ENCODE measurements around the gene ATP8B4.

ATP8B4 gene

DNA sequence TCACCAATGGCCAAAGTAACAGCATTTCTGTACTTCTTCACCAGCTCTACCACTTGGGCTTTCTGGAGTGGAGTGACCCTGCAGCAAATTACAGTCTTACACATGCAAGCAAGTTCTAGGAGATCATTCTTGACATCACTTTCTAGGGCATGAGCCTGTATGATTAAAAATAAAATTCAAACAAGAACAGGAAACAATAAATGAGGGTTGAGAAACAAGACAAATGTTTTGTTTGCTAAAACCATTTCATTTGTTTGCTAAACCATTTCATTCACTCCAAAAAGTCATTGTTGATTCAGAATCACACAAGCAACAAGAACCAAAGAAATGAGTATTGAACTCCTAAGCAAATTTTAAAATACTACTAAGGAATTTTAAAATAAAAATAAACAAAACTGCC, 220.9 kb downstream of the ATP8B4 start:
- no peak for DNase-seq (ENCODE audit: low read depth in 3 of 3)

DNA sequence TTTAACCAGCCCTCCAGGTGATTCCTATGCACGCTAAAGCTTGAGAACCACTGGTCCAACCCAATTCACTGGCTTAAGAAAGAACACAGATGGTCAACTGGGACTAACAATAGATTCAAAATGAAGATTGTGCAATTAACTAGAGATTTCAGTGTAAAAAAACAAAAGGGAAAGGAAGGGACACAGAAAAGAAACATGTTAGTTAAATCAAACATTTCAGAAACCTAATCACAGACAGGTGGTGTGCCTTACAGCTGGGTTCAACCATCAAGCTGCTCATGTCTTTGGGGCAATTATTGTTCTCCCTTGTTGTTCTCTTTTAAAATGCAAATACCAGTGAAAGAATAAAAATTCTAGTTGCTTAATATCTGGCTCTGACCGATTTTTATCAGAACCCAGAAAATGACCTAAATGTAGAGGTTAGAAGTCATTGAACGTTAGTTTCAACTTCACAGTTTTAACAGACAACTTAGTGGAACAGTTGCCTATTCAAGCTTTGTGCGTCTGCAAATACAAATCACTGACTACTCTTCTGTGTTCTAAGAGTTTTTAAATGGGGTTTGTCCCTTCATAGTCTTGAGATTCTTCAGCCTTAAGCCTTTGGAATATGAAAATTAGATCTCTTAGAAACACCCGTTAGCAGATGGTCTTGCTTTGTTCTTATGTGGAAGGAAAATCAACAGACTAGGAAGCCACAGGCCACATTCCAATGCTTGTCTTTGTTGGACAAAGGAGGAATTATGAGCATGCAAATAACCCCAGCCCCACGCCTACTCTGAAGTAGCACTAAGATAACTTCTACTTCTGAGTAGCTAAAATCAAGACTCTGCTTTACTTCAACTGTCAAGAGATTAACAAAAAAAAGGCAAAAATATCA, 223.4 kb downstream of the ATP8B4 start:
- DNase-seq (ENCODE audit: low read depth in 3 of 3) = no peak

DNA sequence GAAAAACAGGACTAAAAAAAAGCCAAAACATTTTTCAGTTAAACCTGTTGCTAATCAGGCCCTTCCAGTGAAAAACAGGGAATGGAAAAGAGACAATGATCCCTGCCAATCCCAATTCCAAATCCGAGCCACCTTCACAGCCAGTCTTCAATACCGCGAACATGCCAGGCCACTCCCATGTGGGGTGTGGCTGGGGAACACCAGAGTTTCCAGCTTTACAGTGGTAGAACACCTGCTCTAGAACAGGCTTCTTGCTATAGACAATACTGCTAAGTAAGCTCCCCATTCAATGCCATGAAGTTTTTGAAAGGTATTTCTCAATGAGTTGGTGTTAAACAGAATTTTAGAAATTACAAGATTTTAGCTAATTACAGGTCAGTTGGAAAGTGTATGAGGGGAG, 228.3 kb downstream of the ATP8B4 start:
- DNase-seq (ENCODE audit: low read depth in 3 of 3) = no peak

DNA sequence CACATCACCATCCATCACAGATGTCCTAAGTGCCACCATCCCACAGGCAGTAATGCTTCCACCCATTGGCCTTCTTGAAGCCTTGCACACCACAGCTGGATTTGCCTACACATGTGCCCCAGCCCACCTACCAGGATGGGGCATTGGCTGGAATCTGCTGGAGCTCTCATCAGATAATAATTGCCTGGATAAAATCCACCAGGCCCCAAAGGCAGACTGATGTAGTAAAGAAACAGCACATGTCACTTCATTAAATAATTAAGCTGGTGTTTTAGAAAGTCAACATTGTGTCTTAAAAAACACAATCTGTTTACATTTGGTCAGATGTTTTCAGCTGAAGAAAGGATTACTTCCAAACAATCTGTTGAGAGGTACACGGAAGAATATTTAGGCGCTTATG, 229.5 kb downstream of the ATP8B4 start:
- DNase-seq (ENCODE audit: low read depth in 3 of 3) = no peak

DNA sequence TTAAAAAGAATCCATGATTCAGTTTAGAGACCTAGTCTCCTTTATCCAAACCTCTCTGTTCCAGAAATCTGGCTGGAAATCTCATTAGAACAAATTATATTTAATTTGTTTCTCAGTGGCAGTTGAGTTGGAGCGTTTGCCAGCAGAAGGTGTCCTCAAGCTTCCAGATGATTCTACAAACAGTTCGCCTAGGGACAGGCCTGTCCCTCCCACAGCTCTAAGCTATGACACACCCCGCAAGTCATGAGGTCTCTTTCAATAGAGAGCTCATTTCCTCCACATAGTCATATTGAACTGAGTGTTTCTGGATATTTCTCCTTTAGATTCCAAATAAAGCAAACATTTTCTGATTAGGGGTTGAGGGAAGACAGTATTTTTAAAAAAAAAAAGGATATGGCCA, 230.3 kb downstream of the ATP8B4 start:
- DNase-seq (ENCODE audit: low read depth in 3 of 3) = no peak

DNA sequence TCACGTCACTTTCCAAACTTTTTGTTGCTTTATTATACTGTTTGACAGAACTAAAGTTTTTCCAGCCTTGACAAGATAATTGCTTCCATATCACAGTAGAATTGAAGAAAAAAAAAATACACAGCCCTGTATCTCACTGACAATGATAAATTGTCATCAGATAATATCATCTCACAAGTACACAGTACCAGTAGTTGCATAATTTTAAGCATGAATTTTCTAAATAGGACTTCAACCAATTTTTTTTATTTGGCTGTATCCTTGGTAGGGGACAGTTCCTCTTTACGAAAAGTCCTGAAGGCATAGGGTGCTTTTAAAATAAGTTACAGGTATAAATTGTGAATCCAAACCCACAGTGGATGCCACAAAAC, 230.7 kb downstream of the ATP8B4 start:
- no peak for DNase-seq (ENCODE audit: low read depth in 3 of 3)

DNA sequence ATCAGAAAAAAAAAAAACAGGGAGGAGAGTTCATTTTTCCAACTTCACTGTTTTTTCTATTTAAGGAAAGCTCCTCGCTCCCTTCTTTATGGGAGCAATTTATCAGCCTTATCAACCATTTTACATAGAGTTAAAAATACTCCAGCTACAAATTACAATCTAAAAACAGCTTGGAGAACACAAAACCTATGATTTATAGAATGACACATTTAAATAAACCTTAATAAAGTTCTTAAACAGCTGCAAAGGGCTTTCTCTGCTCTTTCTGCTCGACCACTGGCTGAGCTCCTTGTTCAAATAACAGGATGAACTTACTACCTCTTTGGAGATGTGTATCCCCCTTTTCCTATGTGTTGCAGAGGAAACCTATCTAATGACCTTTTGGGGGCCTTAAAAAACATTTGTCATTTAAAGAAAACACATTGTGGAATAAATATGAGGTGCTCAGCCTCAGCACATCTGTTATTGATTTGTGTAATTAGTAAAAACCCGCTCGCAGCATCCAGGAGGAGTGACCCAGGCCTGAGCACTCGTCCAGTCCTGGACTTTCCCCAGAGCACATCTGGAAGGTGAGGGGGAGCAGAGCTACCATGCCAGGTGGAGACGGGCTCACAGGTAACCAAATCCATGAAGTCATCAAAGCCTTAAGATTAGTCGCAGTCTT, 231.2 kb downstream of the ATP8B4 start:
- no peak for DNase-seq (ENCODE audit: low read depth in 3 of 3)

DNA sequence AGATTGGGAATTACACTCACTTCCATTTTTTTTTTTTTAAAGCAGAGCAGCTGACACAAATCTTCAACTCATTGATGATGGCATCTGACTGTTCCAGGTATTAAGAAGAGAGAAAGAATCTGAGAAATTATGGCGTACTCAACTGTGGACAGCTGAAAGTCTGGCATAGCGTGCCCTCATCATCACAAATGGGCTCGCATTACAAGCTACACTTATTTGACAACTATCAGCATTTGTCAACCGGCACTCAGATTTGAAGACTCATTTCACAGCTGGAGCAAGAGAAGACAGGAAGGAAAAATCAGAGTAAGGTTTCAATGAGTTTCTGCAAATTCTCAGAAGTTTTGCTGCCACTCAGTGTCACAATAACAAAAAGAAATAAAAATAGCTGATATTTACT, 235.9 kb downstream of the ATP8B4 start:
- DNase-seq (ENCODE audit: low read depth in 3 of 3) = no peak

DNA sequence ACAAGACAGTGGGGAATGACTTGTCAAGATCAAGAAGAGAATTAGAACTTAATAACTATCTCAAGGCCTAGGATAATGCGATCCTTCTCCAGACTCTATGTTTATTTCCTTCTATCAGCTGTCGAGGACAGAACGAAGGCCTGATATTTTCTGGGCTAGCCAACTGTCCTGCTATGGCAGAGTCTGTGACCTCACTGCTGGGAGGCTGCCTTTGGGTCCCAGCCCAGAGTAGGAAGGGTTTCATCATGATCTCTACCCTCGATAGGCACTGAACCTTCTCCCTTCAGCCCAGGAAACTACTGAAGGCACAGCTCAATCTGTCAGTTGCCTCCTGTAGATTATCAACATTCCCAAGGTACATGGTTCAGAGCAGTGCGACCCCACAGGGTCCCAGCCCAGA, 237.2 kb downstream of the ATP8B4 start:
- DNase-seq (ENCODE audit: low read depth in 3 of 3) = no peak

DNA sequence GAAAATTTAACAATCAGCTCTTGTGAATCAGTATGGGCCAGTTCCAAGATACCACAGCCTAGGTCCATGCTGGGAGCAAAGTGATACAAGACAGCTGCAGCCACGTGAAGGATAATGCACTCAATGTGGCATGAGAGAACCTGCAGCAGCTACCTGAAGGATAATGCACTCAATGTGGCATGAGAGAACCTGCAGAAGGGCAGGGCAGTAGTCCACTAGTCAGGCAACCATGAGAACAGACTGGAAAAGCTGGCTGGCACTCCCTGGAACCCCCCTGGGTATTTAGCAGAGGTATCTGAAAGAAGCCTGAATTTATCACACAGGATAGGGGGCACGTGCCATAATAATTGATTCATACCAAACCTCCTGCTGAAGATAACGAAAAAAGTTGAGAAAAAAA, 237.6 kb downstream of the ATP8B4 start:
- no peak for DNase-seq (ENCODE audit: low read depth in 3 of 3)

DNA sequence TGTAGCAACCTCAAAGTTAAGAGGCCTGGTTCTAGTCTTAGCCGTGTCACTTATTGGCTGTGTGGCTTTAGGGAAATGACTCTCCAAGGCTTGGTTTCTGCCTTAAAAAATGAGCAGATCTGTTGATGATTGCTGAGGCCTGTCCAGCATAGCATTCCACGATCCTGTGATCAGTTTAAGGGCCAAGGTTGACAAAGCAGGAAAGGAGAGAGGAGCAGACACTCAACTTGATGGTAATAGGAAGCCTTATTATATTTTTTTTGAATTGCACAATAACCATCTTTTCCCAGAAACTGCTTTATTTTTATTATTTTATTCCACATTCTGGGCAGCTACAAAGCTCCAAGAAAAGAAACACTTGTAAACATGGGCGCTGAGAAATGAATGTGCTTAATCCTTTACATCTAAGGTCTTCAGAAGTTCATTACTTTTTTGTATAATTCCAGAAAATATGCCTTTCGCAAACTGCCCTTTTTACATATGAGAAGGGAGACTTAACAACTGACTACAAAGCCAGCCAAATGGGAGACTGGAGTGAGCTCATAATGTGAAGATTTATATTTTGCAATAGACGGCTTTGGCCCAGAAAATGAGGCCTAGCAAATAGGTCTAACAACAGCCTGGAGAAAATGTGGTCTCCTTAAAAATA, 241.0 kb downstream of the ATP8B4 start:
- DNase-seq (ENCODE audit: low read depth in 3 of 3) = no peak

DNA sequence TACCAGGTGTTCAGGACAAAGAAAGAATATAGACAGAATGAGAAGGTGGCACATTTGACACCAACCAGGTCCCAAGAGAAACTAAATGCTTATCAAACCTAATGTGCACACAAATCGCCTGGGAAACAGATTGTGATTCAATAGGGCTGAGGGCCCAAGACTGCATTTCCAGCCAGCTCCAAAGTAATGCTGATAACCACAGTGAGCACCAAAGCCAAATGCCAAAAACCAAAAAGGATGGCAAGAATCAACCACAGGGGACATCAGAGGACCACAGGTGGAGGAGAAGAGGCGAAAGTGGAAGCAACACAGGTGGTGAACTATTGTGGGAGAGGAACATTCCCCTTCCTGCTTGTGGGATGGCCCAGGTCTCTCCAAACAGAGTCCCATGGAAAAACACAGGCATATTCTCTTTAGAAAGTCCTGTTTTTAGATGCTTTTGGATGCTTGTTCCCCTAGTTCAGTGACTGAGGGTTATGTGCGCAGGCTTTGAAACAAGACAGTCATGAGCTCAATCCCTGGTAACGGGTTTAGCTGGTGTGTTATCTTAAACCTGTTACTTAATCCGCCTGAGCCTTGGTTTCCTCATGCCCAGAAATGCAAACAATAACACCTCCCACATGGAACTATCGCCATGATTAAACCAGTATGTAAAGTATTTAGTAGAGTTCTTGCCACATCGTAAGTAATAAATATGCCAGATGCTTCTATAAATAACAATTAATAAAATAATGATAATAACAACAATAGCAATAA, 241.7 kb downstream of the ATP8B4 start:
- no peak for DNase-seq (ENCODE audit: low read depth in 3 of 3)

DNA sequence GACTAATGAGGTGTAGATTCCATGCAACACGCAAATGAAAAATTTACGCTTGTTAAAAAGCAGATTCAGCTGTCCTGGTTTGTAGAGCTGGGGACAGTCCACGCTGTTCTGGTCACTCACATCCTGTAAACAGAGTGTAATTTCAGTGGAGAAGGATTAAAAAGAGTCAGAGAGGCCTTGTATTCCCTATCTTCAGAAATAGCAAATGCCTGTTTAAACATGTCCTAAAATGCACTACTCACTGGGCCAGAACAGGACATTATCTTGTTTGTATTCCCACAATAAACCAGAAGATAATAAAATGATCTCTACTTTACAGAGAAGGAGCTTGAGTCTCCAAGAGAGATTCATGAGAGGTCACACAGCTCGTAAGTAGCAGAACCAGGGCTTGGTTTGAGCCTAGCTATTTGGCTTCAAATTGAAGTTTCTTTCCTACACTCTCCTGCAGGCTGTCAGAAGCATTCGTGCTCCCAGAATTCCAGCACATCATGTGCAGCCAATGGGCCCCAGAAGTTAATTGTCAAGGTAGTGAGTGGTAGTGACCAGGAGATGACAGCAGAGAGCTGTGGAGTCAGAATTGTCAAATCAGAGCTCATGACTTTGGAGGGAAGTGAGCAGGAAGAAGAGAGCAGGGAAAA, 242.5 kb downstream of the ATP8B4 start:
- no peak for DNase-seq (ENCODE audit: low read depth in 3 of 3)

DNA sequence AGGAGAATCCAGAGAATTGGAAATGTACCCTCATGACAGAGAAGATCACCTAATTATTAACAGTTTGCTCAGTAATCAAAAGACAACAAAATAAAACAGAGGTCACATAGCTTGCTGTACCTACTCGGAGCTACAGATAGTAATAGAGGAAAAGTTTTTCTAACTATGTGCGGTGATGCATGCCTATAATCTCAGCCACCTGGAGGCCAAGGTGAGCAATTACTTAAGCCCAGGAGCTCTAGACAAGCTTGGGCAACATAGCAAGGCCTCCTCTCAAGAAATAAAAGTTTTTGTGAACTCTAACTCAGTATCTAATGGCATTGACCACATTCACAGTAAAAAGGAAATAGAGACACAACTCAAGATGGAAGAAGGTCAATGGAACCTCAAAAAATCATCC, 243.6 kb downstream of the ATP8B4 start:
- DNase-seq (ENCODE audit: low read depth in 3 of 3) = no peak

DNA sequence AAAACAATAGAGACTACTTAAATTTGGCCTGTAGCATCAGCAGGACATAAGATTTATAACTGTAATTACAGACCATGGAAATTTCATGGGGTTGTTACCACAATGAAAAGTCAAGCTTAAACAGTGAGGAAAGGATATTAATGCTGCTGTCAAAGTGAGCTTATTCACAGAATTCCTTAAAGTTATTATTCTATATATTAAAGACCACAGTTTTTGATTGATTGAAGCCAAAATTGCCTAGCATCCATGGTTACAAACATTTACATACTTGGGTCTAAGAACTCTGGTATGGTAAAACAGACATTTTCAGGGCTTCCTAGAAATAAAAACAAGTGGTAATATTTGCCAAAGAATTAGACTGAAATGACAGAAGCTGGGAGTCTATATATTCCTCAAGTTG, 248.6 kb downstream of the ATP8B4 start:
- DNase-seq (ENCODE audit: low read depth in 3 of 3) = no peak

DNA sequence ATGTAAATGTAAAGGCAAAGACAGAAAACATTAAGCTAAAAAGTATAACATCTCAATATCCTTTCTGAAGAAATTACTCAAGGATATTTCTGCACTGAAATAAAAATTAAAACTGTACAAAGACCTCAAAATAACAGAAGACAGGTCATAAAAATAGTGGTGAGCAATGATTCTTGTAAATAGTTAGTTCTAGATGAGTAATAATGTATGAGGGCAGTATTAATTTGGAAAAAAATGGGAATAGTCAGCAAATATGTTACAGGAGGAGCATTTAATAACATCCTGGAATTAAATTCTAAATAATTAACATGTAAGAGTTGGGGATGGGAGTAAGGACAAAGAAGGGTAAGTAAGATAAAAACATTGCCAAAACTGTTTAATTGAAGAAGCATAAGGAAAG, 250.7 kb downstream of the ATP8B4 start:
- DNase-seq (ENCODE audit: low read depth in 3 of 3) = no peak

DNA sequence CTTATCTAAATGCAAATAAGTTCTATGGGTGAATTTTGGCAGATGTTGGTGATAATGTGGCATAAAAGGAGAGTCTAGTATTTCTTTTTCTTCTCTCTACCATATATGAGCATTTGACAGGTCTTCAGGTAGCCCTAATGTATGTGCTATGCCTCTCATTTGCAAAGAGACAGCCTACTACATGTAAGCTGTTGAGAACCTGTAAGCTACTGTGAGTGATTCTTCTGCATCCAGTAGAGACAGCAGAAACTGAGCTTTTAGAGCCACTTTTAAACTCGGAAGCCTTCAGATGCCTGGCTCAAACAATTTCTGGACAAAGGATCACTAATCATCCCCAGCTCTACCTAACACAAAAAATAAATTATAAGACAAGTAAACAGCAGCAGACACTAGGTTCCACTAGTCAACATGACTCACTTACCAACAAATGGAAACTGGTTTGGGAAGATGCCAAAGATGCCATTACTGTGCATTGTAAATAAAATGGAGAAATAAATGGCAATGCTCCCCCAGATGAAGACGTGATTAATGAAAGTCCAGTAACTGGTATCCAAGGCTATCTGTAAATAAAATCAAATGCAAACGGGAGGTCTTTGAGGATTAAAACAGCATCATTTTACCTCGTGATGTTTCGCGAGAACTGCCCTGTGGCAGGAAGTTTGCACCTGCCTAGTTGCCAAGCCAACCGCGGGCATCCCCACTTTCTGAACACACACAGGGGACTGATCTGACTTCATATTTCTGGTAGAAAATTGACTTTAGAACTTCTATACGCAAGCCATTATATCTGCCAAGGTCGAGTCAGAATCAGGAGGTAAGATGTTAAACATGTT, 252.9 kb downstream of the ATP8B4 start:
- no peak for DNase-seq (ENCODE audit: low read depth in 3 of 3)

DNA sequence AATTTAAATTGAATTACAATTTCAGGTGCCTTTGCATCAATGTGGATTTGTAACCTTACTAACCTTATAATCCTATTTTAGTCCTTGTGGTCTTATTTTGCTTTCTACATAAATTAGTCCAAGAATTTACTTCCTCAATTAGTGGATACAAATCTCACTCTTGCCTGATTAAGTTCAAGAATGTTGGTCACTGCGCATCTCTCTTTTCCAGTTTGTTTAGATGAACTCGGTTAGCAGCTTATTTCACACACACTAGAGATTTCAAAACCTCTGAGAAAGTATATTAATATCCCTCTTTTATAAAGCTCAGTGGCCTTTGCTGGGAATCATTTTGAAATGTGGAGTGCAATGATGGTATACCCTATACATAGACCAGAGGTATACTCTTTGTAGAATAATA, 254.8 kb downstream of the ATP8B4 start:
- DNase-seq (ENCODE audit: low read depth in 3 of 3) = no peak

DNA sequence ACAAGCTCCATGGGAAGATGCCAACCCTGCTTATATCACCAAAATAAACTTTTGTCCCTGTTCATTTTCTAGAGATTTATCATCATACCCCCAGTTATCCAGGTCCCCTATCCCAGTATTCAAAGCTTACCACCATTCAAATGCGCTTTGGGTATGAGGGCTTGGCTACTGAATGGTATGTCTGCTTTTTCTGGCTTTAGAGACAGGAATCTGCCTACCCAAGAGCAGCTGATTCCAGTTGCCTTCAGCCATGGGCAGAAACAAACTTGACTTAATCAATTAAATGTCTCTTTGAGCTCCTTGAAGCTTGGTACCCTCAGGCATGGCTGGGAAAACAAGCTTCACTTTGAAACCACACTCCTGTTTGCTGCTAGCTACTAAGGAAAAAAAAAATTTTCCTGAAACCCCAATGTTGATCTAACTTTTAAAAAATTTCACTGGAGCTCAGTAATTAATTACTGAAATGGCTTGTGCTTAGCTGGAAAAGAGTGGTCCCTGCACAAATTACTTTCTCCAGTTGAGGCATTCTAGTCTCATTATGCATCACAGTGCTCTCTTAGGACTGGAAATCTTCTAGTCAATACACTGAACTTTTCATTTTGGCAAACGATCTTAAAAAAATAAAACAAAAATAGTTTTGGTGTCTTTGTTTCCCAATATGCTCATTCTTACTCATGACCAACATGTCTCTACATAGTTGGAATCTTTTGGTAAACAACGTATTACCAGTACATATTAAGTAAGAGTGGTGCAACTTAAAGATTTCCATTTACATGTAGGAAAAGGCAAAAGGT, 255.4 kb downstream of the ATP8B4 start:
- no peak for DNase-seq (ENCODE audit: low read depth in 3 of 3)

DNA sequence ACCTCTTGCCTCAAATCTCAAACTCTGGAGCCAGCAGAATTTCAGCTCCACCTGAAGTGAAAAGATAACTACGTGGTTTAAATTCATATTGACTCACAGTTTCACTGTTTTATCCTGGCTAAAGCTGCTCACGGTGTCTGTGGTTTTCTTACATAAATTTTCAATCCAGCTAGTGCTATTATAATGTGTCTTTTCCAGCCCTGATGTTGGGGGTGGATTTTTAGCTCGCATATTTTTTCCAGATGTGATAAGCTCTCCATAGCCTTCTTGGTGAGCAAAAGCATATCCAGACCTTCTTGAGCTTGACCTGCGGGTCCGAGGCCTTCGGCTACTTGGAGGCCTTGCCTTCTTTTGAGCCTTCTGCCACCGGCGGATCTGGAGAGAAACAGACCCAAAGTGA, 258.9 kb downstream of the ATP8B4 start:
- no peak for DNase-seq (ENCODE audit: low read depth in 3 of 3)
